B cell (primary cell): ENCODE data around the gene CATSPERE.

Experiments
- CTCF ChIP-seq: fragments of 200-600 bp; IDR thresholded peaks from one replicate; pipeline ENCODE4 v1.8.0; 2022; ENCODE audit warnings: antibody characterized with exemption, mild to moderate bottlenecking
- EZH2 ChIP-seq: IDR thresholded peaks from 2 replicates; pipeline ENCODE4 v1.6.1; 2012; ENCODE audit warnings: borderline replicate concordance, low read depth, mild to moderate bottlenecking, moderate library complexity, low read length; ENCODE audit not compliant: insufficient read depth, poor library complexity, severe bottlenecking

- no peak for TF ChIP-seq CTCF
- TF ChIP-seq EZH2, result no peak
Measured at GRCh38 chr1:244599937-244600350, 138.9 kb downstream of the CATSPERE start.
